ENCODE results near the gene TNPO3.
A peak's percentile ranks its signal among the peaks of the same experiment; 100 is the strongest.
"Not testable (repeated sequence)": the region's sequence is repeated elsewhere in the genome, so short reads cannot be mapped to it uniquely, and the experiment has no call there.

Gene TNPO3

DNA sequence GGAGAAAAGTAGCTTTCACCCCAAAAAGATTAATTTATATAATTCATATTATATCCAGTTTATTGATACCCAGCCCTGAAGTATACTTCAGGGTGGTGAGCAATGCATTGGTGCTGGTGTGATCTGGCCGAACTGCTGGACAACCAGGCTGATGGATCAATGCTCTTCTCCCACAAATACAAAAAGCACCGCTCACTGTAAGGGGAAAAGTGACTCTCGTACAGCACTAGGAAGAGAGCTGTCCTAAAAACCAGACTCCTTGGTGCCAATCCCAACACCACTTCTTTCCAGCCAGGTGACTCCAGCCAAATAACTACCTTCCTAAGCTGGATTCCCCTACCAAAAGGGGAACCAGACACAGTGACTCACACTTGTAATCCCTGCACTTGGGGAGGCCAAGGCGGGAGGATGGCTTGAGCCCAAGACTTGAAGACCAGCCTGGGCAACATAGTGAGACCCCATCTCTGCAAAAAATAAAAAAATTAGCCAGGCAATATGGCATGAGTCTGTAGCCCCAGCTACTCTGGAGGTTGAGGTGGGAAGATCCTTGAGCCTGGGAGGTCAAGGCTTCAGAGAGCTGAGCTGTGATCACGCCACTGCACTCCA is 13.1 kb upstream of the TNPO3 start:
- DNase-seq = peak; percentile 29

DNA sequence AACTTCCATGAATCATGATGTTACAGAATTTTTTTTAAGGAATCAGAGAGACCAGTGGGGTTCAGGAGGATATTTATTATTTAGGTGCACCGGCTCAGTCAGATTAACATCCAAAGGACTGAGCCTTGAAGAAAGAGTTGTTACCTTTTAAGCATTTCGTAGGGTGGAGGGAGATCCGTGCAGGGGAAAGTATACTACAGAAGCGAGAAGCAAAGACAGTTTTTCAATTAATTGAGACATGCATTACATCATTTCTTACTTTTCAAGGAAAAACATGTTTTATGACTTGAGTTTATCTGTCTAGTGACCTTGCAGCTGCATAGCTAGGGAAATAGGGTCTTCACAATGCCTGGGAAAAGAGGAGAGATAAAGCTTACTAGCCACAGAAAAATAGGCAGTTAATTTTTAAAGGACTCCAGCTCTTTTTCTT is 12.2 kb upstream of the TNPO3 start:
- not testable (repeated sequence) for DNase-seq

DNA sequence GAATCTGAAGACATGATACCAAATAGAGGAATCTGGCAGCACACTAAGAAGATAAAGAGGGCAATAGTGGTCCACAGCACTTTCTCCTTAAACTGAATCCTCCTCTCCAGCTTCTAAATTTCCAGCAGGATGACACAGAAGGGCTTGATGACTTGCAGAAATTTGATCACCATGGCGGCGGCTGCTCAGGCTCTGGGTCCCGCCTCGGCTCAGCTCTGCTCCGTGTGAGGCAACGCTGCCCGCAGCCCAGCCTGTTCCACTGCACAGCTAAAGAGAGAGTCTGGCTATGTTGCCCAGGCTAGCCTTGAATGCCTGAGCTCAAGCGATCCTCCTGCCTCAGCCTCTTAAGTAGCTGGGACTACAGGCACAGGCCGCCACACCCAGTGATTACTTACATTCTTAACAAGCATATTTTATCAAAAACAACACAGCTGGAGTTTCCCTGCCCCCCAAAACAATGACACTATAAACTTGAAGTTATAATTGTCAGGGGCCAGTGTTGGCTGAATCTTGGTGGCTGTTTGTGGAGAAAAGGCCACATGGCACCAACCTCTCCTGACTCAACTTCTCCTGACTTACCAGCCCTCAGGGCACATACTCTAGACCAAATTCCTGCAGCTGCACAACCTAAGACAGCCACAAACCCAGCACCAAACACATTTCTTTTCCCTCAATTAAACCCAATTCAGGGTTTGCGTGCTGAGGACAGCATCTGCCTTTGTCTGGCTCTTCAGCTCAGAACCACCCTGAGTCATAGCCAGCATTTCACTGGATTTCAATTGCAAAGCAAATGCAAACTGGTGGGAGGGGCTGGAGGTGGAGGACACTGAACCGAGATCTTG is 11.6 kb upstream of the TNPO3 start:
- DNase-seq = peak; percentile 21

DNA sequence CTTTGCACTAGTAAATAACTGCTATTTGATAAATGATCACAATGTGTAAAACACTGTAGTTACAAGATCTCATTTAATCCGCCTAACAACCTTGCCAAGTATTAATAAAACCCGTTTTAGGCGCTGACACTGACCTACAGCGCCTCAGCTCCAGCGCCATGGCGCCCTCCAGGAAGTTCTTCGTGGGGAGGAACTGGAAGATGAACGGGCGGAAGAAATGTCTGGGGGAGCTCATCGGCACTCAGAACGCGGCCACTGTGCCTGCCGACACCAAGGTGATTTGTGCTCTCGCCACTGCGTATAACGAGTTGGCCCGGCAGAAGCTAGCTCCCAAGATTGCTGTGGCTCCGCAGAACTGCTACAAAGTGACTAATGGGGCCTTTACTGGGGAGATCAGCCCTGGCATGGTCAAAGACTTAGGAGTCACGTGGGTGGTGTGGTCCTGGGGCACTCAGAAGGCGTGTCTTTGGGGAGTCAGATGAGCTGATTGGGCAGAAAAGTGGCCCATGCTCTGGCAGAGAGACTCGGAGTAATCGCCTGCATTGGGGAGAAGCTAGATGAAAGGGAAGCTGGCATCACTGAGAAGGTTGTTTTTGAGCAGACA is 1.1 kb upstream of the TNPO3 start:
- DNase-seq = no peak

DNA sequence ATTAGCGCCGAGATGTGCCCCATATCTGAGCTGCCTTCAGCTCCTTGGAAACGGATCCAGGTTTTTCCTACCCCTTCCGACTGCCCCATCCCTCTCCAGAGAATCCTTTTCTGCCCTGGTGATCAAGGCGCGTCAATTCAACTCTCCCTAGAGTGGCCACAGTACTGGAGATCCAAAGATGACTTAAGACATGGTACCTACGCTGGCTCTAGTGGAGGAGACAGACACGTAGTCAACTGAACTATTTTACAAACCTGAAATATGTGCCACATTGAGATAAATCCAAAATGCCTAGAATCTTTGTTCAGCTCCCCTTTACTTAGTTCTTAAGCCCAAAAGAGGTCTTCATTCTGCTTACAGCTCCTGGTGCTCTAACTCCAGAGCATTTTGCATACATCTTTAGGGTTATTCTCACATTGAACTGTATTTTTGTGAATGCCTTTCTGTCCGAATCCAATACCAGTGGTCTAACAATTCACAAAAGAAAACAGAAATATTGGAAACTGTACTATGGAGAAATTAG is 444 bp upstream of the TNPO3 start:
- no peak for DNase-seq

DNA sequence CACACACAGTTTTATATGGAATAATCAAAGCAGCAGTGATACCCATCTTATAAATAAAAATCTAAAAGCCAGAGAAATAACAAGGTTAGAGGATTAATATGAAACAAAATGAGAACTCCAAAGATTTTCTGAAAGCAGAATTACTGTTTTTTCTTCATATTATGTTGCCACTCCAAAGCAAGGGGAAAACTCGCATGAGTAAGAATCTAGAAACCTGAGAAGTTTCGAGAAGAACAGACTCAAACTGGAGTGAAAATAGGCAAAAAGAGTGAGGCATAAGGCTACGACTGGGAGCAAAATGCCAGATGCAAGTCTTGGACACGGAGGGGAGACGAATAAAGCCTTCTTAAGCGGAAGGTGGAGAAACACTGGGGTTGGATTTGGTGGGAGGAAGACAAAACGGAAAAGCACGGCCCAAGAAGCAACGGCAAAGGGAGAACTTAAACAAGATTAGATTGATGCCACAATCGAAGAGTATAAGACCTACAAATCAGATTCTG is 923 bp downstream of the TNPO3 start:
- peak; percentile 56 for DNase-seq

DNA sequence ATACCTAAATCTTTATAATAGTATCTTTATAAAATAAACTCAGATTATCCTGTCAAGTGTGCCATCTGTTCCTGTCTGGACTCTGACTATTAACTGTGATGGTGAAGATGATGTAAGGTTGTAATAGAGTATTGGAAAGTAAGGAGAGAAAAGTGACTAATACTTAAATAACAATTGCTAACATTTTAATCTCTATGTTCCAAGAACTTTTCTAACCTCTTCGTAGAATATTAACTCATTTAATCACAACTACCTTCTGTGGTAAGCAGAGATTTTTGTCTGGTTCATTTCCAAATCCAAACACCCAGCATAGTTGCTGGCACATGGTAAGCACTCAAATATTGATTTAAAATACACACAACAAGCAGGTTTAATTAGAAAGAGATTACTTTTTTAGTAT is 2.5 kb downstream of the TNPO3 start:
- no peak for DNase-seq

DNA sequence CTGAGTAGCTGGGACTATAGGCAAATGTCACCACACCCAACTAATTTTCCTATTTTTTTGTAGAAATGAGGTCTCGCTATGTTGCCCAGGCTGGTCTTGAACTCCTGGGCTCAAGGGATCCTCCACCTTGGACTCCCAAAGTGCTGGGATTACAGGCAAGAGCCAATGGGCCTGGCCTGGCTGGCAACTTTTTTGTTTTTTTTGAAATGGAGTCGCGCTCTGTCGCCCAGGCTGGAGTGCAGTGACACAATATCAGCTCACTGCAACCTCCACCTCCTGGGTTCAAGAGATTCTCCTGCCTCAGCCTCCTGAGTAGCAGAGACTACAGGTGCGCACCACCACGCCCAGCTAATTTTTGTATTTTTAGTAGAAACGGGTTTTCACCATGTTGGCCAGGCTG is 3.5 kb downstream of the TNPO3 start:
- not testable (repeated sequence) for DNase-seq

DNA sequence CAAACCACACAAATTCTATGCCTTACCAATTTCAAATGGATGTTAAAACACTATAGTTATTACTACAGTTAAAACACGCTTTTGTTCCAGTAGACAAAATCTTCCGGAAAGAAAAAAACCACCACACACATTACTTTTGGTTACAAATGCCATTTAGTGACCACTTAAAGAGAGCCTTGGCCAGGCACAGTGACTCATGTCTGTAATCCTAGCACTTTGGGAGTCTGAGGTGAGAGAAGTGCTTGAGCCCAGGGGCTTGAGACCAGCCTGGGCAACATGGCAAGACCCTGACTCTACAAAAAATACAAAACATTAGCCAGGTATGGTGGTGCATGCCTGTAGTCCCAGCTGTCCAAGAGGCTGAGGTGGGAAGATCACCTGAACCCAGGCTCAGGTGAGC is 7.2 kb downstream of the TNPO3 start:
- DNase-seq = peak; percentile 5

DNA sequence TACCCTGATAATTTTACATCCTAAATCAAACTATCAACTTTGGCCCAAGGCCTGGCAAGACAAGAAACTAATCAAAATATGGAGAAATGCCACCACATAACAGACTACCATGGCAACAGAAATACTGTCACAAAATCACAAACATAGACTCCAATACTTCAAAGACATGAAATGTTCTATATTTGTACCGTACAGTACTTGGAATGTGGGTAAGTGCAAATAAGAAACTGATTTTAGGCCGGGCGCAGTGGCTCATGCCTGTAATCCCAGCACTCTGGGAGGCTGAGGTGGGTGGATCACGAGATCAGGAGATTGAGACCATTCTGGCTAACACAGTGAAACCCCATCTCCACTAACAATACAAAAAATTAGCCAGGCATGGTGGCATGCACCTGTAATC is 9.2 kb downstream of the TNPO3 start:
- DNase-seq = no peak

DNA sequence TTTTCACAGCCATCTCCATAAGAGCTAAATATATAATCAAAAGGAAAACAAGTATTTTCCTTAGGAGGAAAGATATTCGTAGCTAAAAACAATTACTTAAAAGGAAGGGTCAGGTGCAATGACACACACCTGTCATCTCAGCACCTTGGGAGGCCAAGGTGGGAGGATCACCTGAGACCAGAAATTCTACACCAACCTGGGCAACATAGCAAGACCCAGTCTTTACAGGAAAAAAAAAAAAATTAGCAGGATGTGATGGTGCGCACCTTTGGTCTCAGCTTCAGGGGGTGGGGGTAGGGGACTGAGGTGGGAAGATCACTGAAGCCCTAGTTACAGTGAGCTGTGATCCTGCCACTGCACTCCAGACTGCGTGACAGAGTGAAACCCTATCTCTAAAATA is 11.9 kb downstream of the TNPO3 start:
- DNase-seq = no peak

DNA sequence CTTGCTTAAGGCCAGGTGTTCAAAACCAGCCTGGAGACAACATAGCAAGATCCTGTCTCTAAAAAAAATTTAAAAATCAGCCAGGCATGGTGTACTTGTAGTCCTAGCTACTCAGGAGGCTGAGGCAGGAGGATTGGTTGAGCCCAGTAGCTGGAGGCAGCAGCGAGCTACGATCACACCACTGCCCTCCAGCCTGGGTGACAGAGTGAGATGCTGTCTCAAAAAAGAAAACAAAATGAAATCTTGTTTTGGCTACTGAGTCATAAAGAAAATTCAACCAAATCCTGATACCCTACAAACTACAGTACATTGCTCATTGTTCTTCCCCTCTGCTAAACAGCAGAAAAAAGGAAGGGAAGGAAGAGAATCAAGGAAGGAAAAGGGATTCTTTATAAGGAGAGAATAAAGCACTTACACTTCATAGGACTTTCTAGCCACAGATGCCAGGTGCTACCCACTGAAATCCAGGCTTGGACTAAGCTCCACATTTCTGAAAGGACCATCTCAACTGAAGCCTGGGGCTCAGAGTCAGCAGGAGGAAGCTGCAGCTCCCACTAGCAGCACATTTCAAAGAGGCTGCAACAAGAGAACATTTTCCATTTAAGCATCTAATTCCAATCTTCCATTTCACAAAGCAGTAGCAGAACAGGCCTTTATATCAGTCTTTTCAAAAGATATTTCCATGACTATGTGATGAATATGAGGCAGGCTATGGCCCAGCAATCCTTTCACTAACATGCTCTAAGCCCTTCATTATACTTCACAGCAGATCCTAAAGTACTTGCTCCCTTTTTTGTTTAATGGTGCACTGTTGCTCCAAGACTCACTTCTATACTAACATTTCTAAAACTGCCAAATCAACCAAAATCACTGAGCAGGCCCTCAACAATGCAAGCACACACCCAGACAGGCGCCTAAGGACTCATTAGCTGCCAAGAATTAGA is 13.5 kb downstream of the TNPO3 start:
- DNase-seq = no peak

DNA sequence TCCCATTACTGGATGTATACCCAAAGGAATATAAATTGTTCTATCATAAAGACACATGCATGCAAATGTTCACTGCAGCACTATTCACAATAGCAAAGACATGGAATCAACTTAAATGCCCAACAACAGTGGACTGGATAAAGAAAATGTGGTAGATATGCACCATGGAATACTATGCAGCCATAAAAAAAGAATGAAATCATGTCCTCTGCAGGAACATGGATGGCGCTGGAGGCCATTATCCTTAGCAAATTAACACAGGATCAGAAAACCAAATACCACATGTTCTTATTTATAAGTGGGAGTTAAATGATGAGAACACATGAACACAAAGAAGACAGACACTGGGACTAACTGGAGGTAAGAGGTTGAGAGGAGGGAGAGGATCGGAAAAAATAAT is 16.4 kb downstream of the TNPO3 start:
- DNase-seq = not testable (repeated sequence)

DNA sequence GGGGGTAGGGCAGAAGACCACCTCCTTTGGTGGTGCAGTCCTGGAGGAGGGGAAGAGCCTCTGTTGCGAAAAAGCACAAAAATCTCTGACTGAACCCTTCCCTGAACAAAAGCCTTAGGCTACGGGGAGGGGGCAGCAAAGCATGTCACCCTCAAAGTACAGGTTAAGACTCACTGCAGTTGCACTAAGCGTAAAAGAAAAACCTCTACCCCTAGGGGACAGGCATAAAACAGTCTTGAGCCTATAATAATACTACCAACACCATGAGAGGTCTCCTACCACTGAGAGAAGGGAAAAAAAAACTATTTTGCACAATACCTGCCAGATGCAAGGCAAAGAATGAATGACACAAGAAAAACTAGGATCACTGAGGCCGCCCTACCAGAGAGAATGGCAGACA is 17.3 kb downstream of the TNPO3 start:
- DNase-seq = no peak

DNA sequence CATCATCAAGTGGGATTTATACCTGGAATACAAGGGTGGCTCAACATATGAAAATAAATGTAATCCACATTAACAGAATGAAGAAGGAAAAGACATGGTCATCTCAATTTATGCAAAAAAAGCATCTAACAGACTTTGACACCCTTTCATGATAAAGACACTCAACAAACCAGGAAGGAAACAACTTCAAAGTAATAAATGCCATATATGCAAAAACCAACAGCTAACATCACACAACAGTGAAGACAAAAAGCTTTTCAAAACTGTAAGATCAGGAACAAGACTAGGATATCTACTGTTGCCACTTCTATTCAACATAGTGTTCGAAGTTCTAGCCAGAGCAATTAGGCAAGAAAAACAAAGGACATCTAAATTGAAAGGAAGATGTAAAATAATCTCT is 22.9 kb downstream of the TNPO3 start:
- no peak for DNase-seq

DNA sequence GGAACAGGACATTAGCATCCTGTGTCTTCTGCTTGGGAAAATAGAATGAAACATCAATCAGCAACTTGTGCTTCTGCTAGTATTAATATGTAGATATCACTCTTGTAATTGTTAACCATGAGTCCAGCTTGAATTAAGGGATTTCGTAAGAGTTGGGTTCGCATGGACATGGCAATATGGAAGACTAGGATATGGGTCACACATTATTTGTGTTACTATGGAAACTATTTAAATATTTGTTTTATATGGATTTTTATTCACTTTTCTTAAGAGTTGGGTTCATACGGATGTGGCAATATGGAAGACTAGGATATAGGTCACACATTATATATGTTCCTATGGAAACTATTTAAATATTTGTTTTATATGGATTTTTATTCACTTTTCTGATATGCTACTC is 24.5 kb downstream of the TNPO3 start:
- no peak for DNase-seq

DNA sequence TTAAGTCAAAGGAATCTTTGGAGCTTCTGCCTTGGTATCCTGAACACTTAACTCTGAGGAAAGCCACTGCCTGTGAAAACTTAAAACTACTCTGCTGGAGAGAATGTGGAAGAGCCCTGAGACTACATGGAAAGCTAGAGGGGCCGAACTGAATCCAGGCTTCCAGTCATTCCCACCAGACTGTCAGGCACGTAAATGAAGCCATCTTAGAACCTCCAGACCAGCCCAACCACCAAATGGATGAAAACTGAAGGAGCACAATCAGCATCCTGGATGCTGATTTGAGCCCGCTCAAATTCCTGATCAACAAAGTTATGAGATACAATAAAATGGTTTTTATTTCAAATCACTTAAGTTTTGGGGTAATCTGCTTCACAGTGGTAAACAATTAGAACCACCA is 30.8 kb downstream of the TNPO3 start:
- DNase-seq = no peak

DNA sequence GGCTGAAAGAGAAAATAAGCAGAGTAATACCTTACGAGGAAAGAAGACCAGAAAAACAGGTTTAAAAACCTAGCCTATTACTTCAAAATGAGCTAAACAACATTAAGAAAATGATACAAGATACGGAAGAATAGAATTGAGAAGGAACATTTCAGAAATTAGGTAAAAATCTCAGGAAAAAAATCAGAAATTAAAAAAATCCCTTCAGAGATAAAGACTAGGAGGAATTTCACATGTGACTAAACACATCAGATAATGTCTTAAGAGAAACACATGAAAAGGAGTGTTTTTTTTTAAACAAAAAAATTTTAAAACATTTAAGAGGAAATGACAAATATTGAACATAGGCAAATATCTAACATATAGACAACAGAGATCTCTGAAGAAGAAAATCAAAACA is 33.3 kb downstream of the TNPO3 start:
- DNase-seq = no peak

DNA sequence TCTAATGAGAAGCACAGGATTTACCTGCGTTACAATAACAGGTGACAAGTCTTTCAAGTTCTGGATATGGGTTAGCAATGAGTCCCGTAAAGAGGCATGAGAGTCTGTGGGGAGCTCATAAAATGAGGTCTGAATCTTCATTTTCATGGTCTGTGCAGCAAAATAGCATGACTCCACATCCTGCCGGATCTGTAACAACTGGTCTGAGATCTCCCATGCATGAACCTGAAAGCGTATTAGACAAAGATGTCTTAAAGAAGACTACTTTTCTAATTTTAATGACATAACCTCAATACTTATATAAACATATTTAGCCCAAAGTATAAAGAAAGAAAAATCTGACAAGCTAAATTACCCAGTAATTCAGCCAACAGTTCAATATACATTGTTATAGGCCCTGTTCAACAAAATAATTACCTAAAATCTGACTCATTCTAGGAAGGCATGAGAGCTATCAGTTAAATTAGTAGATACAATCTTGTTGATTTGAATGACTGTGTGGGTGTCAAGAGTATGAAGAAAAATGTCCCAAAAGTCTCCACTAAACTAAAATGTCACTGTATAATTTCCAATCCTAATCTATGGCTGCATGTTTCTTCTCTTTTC is 36.9 kb downstream of the TNPO3 start:
- no peak for DNase-seq

DNA sequence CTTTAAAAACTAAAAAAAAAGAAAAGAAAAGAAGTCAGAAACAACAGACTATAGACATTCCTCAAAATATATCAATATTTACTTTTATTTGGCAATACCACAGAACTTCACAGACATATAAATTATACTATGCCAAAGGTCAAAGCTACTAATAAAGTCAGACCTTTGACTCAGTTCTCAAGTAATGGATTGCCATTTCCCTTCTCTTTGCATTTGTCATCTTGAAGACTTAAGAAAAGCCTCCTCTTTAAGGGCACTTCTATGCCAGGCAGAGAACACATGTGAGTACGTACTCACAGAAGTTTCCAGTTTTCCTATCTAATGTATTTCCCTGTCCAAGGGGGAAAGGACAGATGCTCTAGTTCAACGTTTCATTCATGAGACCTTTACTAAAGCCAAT is 37.6 kb downstream of the TNPO3 start:
- no peak for DNase-seq

DNA sequence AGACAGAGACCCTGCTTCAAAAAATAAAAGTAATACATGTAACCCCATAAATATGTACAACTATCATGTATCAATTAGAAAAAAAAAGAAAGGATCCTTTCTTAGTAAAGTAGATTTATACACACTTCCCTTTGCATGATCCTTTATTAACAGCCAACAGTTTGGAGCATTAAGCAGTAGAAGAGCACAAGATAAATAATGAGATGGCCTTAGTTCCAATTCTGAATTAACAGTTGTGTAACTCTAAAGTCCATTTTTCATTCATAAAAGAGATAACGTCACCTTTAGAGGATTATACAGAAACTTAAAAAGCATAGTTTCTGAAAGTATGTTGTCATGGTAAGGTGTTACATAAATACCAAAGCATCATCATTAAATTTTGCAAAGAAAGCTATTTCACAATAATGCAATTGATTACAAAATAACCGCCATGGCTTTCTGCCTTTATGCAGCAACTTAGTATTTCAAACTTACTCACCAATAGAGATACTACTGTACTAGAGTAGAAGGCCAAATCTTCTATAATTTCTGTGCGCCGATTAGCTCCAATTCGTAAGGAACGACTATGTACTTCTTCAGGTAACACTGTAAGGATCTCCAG is 40.3 kb downstream of the TNPO3 start:
- DNase-seq = peak; percentile 84

All from MV-4-11 (cell line).